ENCODE measurements around the gene FAM193A.

The FAM193A gene

DNA sequence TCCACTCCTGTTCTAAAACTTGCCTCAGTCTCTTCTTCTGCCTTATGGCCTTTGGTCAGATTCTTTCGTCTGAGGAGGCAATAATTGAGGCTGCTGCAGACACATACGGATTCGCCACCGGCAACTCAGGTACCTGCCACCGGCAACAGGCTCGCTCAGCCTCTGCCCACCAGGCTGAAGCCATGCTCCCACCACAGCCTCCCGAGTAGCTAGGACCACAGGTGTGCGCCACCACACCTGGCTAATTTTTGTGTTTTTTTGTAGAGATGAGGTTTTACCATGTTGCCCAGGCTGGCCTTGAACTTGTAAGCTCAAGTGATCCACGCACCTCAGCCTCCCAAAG is 193.1 kb downstream of the FAM193A start:
- Histone ChIP-seq H2BK5ac (ENCODE audit: low read depth, low read length, poor library complexity, severe bottlenecking) (no peak overlapping the region), H2BK15ac (ENCODE audit: low read depth, poor library complexity, severe bottlenecking) (no peak overlapping the region), H3K79me1 (replicated peaks; ENCODE audit: low read length, poor library complexity, severe bottlenecking) (peaks cover 20% of the 10 kb centered on the region), H3K27ac (ENCODE audit: low read length, poor library complexity, severe bottlenecking) (no peak overlapping the region), H4K91ac (ENCODE audit: low read length) (no peak overlapping the region), H3K23ac (ENCODE audit: low read length in 2 of 2) (no peak overlapping the region), H2AFZ (ENCODE audit: low read depth, low read length) (no peak overlapping the region), H2BK12ac (ENCODE audit: low read length in 2 of 2) (no peak overlapping the region), H3K4ac (ENCODE audit: low read depth in 1 of 2, low read length in 2 of 2) (no peak overlapping the region), H4K8ac (ENCODE audit: low read length) (no peak overlapping the region), H3K9me3 (ENCODE audit: control insufficient read depth, low read length) (no peaks in the 10 kb centered on the region), H3K36me3 (ENCODE audit: control insufficient read depth in 1 of 2, insufficient read depth in 2 of 2, low read depth in 1 of 2, low read length in 2 of 2) (peaks cover 47 to 60% of the 10 kb centered on the region in 2 experiments), H3K18ac (ENCODE audit: low read depth in 1 of 2, low read length in 2 of 2) (no peak overlapping the region), H3K14ac (ENCODE audit: low read length in 2 of 2) (no peak overlapping the region), H3K4me1 (ENCODE audit: control insufficient read depth, insufficient read depth, low read depth, low read length) (peaks cover 5% of the 10 kb centered on the region), H3K4me3 (ENCODE audit: insufficient read depth in 1 of 2, low read depth in 1 of 2, low read length in 2 of 2) (no peak overlapping the region), H2BK120ac (ENCODE audit: low read depth, low read length) (no peak overlapping the region), H3K9ac (ENCODE audit: low read length) (no peak overlapping the region), H3K4me2 (ENCODE audit: low read length, poor library complexity, severe bottlenecking) (no peak overlapping the region), H2AK5ac (ENCODE audit: low read length, severe bottlenecking) (no peak overlapping the region), H3K27me3 (ENCODE audit: control insufficient read depth in 1 of 2, insufficient read depth in 1 of 2, low read length in 2 of 2) (no peaks in the 10 kb centered on the region)
- no peak for DNase-seq
- 99% methylated on average over 9 of the region's 9 CpGs for whole genome bisulfite sequencing

DNA sequence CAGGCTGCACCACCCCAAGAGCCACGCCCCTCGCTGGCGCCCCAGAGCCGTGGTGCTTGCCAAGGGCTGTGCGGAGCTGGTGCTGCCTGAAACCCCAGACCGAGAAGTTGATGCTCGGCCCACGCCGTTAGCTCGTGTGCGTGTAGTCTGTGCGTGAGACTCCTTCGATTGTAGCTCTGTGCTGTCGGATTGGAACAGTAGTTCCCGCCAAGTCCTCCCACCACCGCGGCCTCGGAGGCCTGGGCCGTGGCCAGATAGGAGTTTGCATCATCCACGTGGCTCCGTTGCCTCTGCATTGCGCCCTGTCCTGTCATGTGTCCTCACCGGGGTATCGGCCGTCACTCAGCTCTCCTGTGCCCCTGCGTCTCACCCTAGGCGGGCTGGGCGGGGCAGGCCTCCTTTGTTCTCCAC is 195.5 kb downstream of the FAM193A start:
- DNase-seq = no peak
- Histone ChIP-seq H4K8ac (ENCODE audit: low read length) (peak overlapping the region; percentile 27), H3K4me3 (ENCODE audit: insufficient read depth in 1 of 2, low read depth in 1 of 2, low read length in 2 of 2) (no peak overlapping the region), H3K27ac (ENCODE audit: low read length, poor library complexity, severe bottlenecking) (no peak overlapping the region), H3K4me1 (ENCODE audit: control insufficient read depth, insufficient read depth, low read depth, low read length) (peaks cover 5% of the 10 kb centered on the region), H3K9me3 (ENCODE audit: control insufficient read depth, low read length) (peaks cover 11% of the 10 kb centered on the region), H2BK5ac (ENCODE audit: low read depth, low read length, poor library complexity, severe bottlenecking) (no peak overlapping the region), H3K18ac (ENCODE audit: low read depth in 1 of 2, low read length in 2 of 2) (no peak overlapping the region), H3K14ac (ENCODE audit: low read length in 2 of 2) (no peak overlapping the region), H3K4me2 (ENCODE audit: low read length, poor library complexity, severe bottlenecking) (no peak overlapping the region), H3K36me3 (ENCODE audit: control insufficient read depth in 1 of 2, insufficient read depth in 2 of 2, low read depth in 1 of 2, low read length in 2 of 2) (peaks cover 41 to 63% of the 10 kb centered on the region in 2 experiments), H2AFZ (ENCODE audit: low read depth, low read length) (no peak overlapping the region), H3K23ac (ENCODE audit: low read length in 2 of 2) (no peak overlapping the region), H3K27me3 (ENCODE audit: control insufficient read depth in 1 of 2, insufficient read depth in 1 of 2, low read length in 2 of 2) (no peaks in the 10 kb centered on the region), H2BK120ac (ENCODE audit: low read depth, low read length) (no peak overlapping the region), H2BK15ac (ENCODE audit: low read depth, poor library complexity, severe bottlenecking) (no peak overlapping the region), H2AK5ac (ENCODE audit: low read length, severe bottlenecking) (no peak overlapping the region), H3K9ac (ENCODE audit: low read length) (no peak overlapping the region), H4K91ac (ENCODE audit: low read length) (no peak overlapping the region), H3K4ac (ENCODE audit: low read depth in 1 of 2, low read length in 2 of 2) (no peak overlapping the region), H2BK12ac (ENCODE audit: low read length in 2 of 2) (no peak overlapping the region), H3K79me1 (replicated peaks; ENCODE audit: low read length, poor library complexity, severe bottlenecking) (peaks cover 17% of the 10 kb centered on the region)
- 97% methylated on average over 28 of the region's 28 CpGs for WGBS

- no peak for DNase-seq
- Histone ChIP-seq H4K8ac (ENCODE audit: low read length) (no peak overlapping the region), H2BK5ac (ENCODE audit: low read depth, low read length, poor library complexity, severe bottlenecking) (no peak overlapping the region), H3K27ac (ENCODE audit: low read length, poor library complexity, severe bottlenecking) (no peak overlapping the region), H3K14ac (ENCODE audit: low read length in 2 of 2) (no peak overlapping the region), H3K4me3 (ENCODE audit: insufficient read depth in 1 of 2, low read depth in 1 of 2, low read length in 2 of 2) (no peak overlapping the region), H3K9me3 (ENCODE audit: control insufficient read depth, low read length) (peaks cover 11% of the 10 kb centered on the region), H2AFZ (ENCODE audit: low read depth, low read length) (no peak overlapping the region), H3K36me3 (ENCODE audit: control insufficient read depth in 1 of 2, insufficient read depth in 2 of 2, low read depth in 1 of 2, low read length in 2 of 2) (peaks cover 41 to 58% of the 10 kb centered on the region in 2 experiments), H3K27me3 (ENCODE audit: control insufficient read depth in 1 of 2, insufficient read depth in 1 of 2, low read length in 2 of 2) (no peaks in the 10 kb centered on the region), H2BK120ac (ENCODE audit: low read depth, low read length) (no peak overlapping the region), H2BK15ac (ENCODE audit: low read depth, poor library complexity, severe bottlenecking) (no peak overlapping the region), H3K4me2 (ENCODE audit: low read length, poor library complexity, severe bottlenecking) (no peak overlapping the region), H2BK12ac (ENCODE audit: low read length in 2 of 2) (no peak overlapping the region), H3K18ac (ENCODE audit: low read depth in 1 of 2, low read length in 2 of 2) (no peak overlapping the region), H3K9ac (ENCODE audit: low read length) (no peak overlapping the region), H4K91ac (ENCODE audit: low read length) (peak overlapping the region; percentile 35), H3K23ac (ENCODE audit: low read length in 2 of 2) (no peak overlapping the region), H3K4me1 (ENCODE audit: control insufficient read depth, insufficient read depth, low read depth, low read length) (peaks cover 5% of the 10 kb centered on the region), H2AK5ac (ENCODE audit: low read length, severe bottlenecking) (no peak overlapping the region), H3K4ac (ENCODE audit: low read depth in 1 of 2, low read length in 2 of 2) (no peak overlapping the region), H3K79me1 (replicated peaks; ENCODE audit: low read length, poor library complexity, severe bottlenecking) (peaks cover 17% of the 10 kb centered on the region)
- WGBS = 90% methylated on average over 3 of the region's 6 CpGs
These were observed 196.1 kb downstream of the FAM193A start for GRCh38 chr4:2732526-2732925.

- Histone ChIP-seq H3K4me1 (ENCODE audit: control insufficient read depth, insufficient read depth, low read depth, low read length) (peaks cover 5% of the 10 kb centered on the region), H4K91ac (ENCODE audit: low read length) (no peak overlapping the region), H2AK5ac (ENCODE audit: low read length, severe bottlenecking) (no peak overlapping the region), H3K9ac (ENCODE audit: low read length) (no peak overlapping the region), H3K79me1 (replicated peaks; ENCODE audit: low read length, poor library complexity, severe bottlenecking) (peaks cover 16% of the 10 kb centered on the region), H3K14ac (ENCODE audit: low read length in 2 of 2) (no peak overlapping the region), H2BK120ac (ENCODE audit: low read depth, low read length) (no peak overlapping the region), H3K23ac (ENCODE audit: low read length in 2 of 2) (no peak overlapping the region), H2BK12ac (ENCODE audit: low read length in 2 of 2) (no peak overlapping the region), H2BK15ac (ENCODE audit: low read depth, poor library complexity, severe bottlenecking) (no peak overlapping the region), H2AFZ (ENCODE audit: low read depth, low read length) (no peak overlapping the region), H3K4me2 (ENCODE audit: low read length, poor library complexity, severe bottlenecking) (no peak overlapping the region), H3K27ac (ENCODE audit: low read length, poor library complexity, severe bottlenecking) (no peak overlapping the region), H3K4me3 (ENCODE audit: insufficient read depth in 1 of 2, low read depth in 1 of 2, low read length in 2 of 2) (no peak overlapping the region), H3K4ac (ENCODE audit: low read depth in 1 of 2, low read length in 2 of 2) (no peak overlapping the region), H4K8ac (ENCODE audit: low read length) (peak overlapping the region; percentile 47), H3K27me3 (ENCODE audit: control insufficient read depth in 1 of 2, insufficient read depth in 1 of 2, low read length in 2 of 2) (no peaks in the 10 kb centered on the region), H3K9me3 (ENCODE audit: control insufficient read depth, low read length) (peaks cover 11% of the 10 kb centered on the region), H2BK5ac (ENCODE audit: low read depth, low read length, poor library complexity, severe bottlenecking) (no peak overlapping the region), H3K36me3 (ENCODE audit: control insufficient read depth in 1 of 2, insufficient read depth in 2 of 2, low read depth in 1 of 2, low read length in 2 of 2) (peaks cover 41 to 55% of the 10 kb centered on the region in 2 experiments), H3K18ac (ENCODE audit: low read depth in 1 of 2, low read length in 2 of 2) (no peak overlapping the region)
- WGBS = 97% methylated on average over 21 of the region's 21 CpGs
- DNase-seq = no peak
These were observed 196.8 kb downstream of the FAM193A start for GRCh38 chr4:2733001-2733843.
